T-helper 2 cell (primary cell): ENCODE measurements around the gene EMX1.

Source experiments
- DNase-seq, 5 experiments: peaks; one replicate each; pipeline versions ENCODE4 v3.0.0 to v3.0.0-alpha.2; 2012 to 2022

EMX1 gene

GRCh38 chr2:72959995-72960981, 43.0 kb downstream of the EMX1 start:
- DNase-seq = no peak

- DNase-seq = no peak
Observed at GRCh38 chr2:72961036-72961720, 43.9 kb downstream of the EMX1 start.

GRCh38 chr2:72961853-72962468, 44.6 kb downstream of the EMX1 start:
- no peak for DNase-seq

- DNase-seq = no peak
Observed at GRCh38 chr2:72962911-72963310, 45.6 kb downstream of the EMX1 start.

- DNase-seq = no peak
Observed at GRCh38 chr2:72963423-72964145, 46.3 kb downstream of the EMX1 start.

GRCh38 chr2:72964146-72964525, 46.8 kb downstream of the EMX1 start:
- DNase-seq = no peak

GRCh38 chr2:72965016-72965415, 47.7 kb downstream of the EMX1 start:
- DNase-seq = no peak

- no peak for DNase-seq
Observed at GRCh38 chr2:72965770-72966450, 48.6 kb downstream of the EMX1 start.

GRCh38 chr2:72968286-72968685, 51.0 kb downstream of the EMX1 start:
- no peak for DNase-seq

- DNase-seq = no peak
Observed at GRCh38 chr2:72969706-72970105, 52.4 kb downstream of the EMX1 start.

GRCh38 chr2:72971036-72971435, 53.7 kb downstream of the EMX1 start:
- DNase-seq = no peak

GRCh38 chr2:72972352-72973136, 55.2 kb downstream of the EMX1 start:
- DNase-seq = no peak

GRCh38 chr2:72973137-72973535, 55.8 kb downstream of the EMX1 start:
- no peak for DNase-seq

GRCh38 chr2:72973566-72974435, 56.5 kb downstream of the EMX1 start:
- DNase-seq = peak in 2 of 5 experiments; percentile 16 to 50

GRCh38 chr2:72974436-72974754, 57.1 kb downstream of the EMX1 start:
- DNase-seq = no peak

- DNase-seq = no peak
Observed at GRCh38 chr2:72975017-72975416, 57.7 kb downstream of the EMX1 start.

- no peak for DNase-seq
Observed at GRCh38 chr2:72979896-72980295, 62.6 kb downstream of the EMX1 start.

GRCh38 chr2:72980535-72981217, 63.4 kb downstream of the EMX1 start:
- no peak for DNase-seq

GRCh38 chr2:72981536-72981935, 64.2 kb downstream of the EMX1 start:
- DNase-seq = no peak

- no peak for DNase-seq
Observed at GRCh38 chr2:72982219-72982618, 64.9 kb downstream of the EMX1 start.
